ENCODE results near the gene SPINK4. TPM values are rescaled to one million over a fixed set of nuclear protein-coding genes. Genes with fewer than 3 reads are reported as not detected.

SPINK4 gene
- total and polyA plus RNA-seq, 2 donors (not counting 1 experiment from before 2014, with no cell fraction given) = not detected

DNA sequence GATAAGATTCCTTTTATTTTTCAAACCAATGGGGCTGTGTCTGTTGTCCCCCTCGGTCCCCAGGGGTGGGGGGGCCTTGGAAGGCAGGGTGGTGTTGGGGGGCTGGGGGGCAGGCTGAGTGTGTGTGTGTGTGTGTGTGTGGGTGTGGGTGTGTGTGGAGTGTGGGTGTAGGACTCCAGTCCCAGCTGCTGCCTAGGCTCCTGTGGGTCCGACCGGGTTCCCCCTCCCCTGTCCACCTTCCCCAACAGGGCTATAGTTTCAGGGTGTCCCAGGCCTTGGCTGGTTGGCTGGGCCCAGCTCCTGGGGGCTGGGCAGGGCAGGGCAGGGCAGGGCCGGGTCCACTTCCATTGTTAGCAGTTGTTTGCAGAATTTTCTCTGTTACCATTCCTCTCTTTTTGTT, 48.3 kb downstream of the SPINK4 start:
- H3K4me2 ChIP-seq (replicated peaks; ENCODE audit: low read depth, low read length, poor library complexity, severe bottlenecking) = no peak overlapping the region
- H3K4me3 ChIP-seq (ENCODE audit: control extremely low read depth in 1 of 5, extremely low read depth in 1 of 5, insufficient read depth in 1 of 5, low read depth in 2 of 5, low read length in 4 of 5) = no peak overlapping the region
- DNase-seq (no peak), ATAC-seq (ENCODE audit: low read depth) (no peak)
- H3K79me2 ChIP-seq (ENCODE audit: control insufficient read depth, insufficient read depth, low read length) = peaks cover 27% of the 10 kb centered on the region
- H3K36me3 ChIP-seq (replicated peaks in 1 of 2; ENCODE audit: control extremely low read depth in 1 of 2, control insufficient read depth in 1 of 2, extremely low read depth in 1 of 2, insufficient read depth in 2 of 2, low read length in 1 of 2) = peaks cover 10 to 17% of the 10 kb centered on the region in 2 experiments
- H3K9me3 ChIP-seq (ENCODE audit: control extremely low read depth in 1 of 3, control insufficient read depth in 2 of 3, insufficient read depth in 1 of 3, low read length in 2 of 3) = no peaks in the 10 kb centered on the region
- Mint-ChIP-seq H3K4me1 (peaks cover 43% of the 10 kb centered on the region), H3K27me3 (no peaks in the 10 kb centered on the region), H3K4me3 (no peak overlapping the region), H3K9me3 (ENCODE audit: insufficient read depth) (no peaks in the 10 kb centered on the region), H3K27ac (peak overlapping the region; percentile 74)
- TF ChIP-seq CTCF (IDR thresholded peaks at IDR 0.05) = no peak
- no peak for TF ChIP-seq EZH2 (IDR thresholded peaks at IDR 0.05; ENCODE audit: borderline replicate concordance, insufficient read depth, low read depth, low read length, poor library complexity, severe bottlenecking)
- H3K27ac ChIP-seq (ENCODE audit: low read length in 2 of 2) = peak overlapping the region; percentile 99 to 100
- no peaks in the 10 kb centered on the region for H3K27me3 ChIP-seq (replicated peaks in 1 of 4; ENCODE audit: control extremely low read depth in 1 of 4, control insufficient read depth in 3 of 4, insufficient read depth in 4 of 4, low read length in 3 of 4)
- H3K9ac ChIP-seq (ENCODE audit: low read length) = no peak overlapping the region
- WGBS (ENCODE audit: insufficient coverage) = no CpG with 5 or more reads among the region's 4 CpGs
- no peaks in the 10 kb centered on the region for H4K20me1 ChIP-seq (ENCODE audit: control insufficient read depth, insufficient read depth, low read length, poor library complexity, severe bottlenecking)
- peaks cover 29 to 46% of the 10 kb centered on the region in 2 donors for H3K4me1 ChIP-seq (ENCODE audit: control insufficient read depth in 2 of 2, insufficient read depth in 2 of 2, low read length in 2 of 2)
- H2AFZ ChIP-seq (ENCODE audit: insufficient read depth, low read depth, low read length, poor library complexity, severe bottlenecking) = no peak overlapping the region
- intact Hi-C loops (cut with micrococcal nuclease) = loop anchor here (5.0 kb wide), 1 partner anchor 39 kb away; no protein-coding TSS in a partner anchor
- CTCF ChIA-PET = interaction anchor here (0.9 to 2.7 kb wide), 8 partner anchors 10 to 179 kb away, joined by 3 to 26 read pairs (median 16); no protein-coding TSS in a partner anchor
- POLR2A ChIA-PET = interaction anchor here (1.9 kb wide), 1 partner anchor 9 kb away, joined by 27 read pairs; no protein-coding TSS in a partner anchor

DNA sequence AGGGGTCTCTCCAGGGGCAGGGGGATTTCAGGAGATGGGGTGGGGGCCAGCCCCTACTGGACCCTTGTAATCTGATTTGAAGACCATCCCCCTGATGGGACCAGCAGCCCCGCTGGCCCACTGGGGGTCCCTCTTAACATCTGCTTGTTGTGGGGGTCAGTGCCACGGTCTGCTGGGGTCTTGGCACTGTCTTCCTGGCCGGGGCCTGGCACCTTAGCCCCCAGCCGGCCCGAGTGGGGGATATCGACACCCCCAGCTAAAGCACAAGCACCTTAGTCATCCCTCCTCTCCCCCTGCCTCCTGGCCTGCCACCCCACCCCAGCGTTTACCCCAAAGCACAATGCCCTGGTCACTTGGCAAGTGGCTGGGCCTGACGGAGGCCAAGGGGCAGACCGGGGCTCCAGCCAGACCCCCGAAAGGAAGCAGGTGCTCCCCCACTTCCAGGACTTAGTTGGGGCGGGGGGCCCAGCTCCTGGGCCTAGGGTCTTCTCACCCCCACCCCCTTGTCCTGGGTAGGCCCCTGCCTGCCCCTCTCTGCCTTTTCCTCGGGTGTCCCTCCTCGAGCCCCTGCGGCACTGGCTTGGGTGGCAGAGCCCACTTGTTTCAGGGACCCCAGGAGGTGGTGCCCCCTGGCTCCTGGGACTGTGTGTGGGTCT, 49.0 kb downstream of the SPINK4 start:
- intact Hi-C loops (cut with micrococcal nuclease) = loop anchor here (5.0 kb wide), 1 partner anchor 38 kb away; no protein-coding TSS in a partner anchor

More for the DNA sequence above, 49.0 kb downstream of the SPINK4 start:
- DNase-seq (no peak), ATAC-seq (ENCODE audit: low read depth) (no peak)
- Histone ChIP-seq H4K20me1 (ENCODE audit: control insufficient read depth, insufficient read depth, low read length, poor library complexity, severe bottlenecking) (no peaks in the 10 kb centered on the region), H2AFZ (ENCODE audit: insufficient read depth, low read depth, low read length, poor library complexity, severe bottlenecking) (peak overlapping the region; percentile 75), H3K4me2 (replicated peaks; ENCODE audit: low read depth, low read length, poor library complexity, severe bottlenecking) (peak overlapping the region; percentile 82), H3K4me1 (ENCODE audit: control insufficient read depth in 2 of 2, insufficient read depth in 2 of 2, low read length in 2 of 2) (peaks cover 31 to 47% of the 10 kb centered on the region in 2 donors), H3K79me2 (ENCODE audit: control insufficient read depth, insufficient read depth, low read length) (peaks cover 34% of the 10 kb centered on the region), H3K9me3 (ENCODE audit: control extremely low read depth in 1 of 3, control insufficient read depth in 2 of 3, insufficient read depth in 1 of 3, low read length in 2 of 3) (no peaks in the 10 kb centered on the region), H3K4me3 (ENCODE audit: control extremely low read depth in 1 of 5, extremely low read depth in 1 of 5, insufficient read depth in 1 of 5, low read depth in 2 of 5, low read length in 4 of 5) (peak overlapping the region in 2 of 5 experiments; percentile 69 to 86), H3K27ac (ENCODE audit: low read length in 2 of 2) (peak overlapping the region; percentile 99 to 100), H3K9ac (ENCODE audit: low read length) (peak overlapping the region; percentile 91), H3K27me3 (replicated peaks in 1 of 4; ENCODE audit: control extremely low read depth in 1 of 4, control insufficient read depth in 3 of 4, insufficient read depth in 4 of 4, low read length in 3 of 4) (no peaks in the 10 kb centered on the region), H3K36me3 (replicated peaks in 1 of 2; ENCODE audit: control extremely low read depth in 1 of 2, control insufficient read depth in 1 of 2, extremely low read depth in 1 of 2, insufficient read depth in 2 of 2, low read length in 1 of 2) (peaks cover 6 to 22% of the 10 kb centered on the region in 2 experiments)
- POLR2A ChIA-PET = interaction anchor here (1.2 kb wide), 1 partner anchor 62 kb away, joined by 8 read pairs; no protein-coding TSS in a partner anchor
- H3K4me1 Mint-ChIP-seq = peaks cover 48% of the 10 kb centered on the region
- peak overlapping the region; percentile 74 for H3K27ac Mint-ChIP-seq
- no peaks in the 10 kb centered on the region for H3K27me3 Mint-ChIP-seq
- no peak for TF ChIP-seq CTCF (IDR thresholded peaks at IDR 0.05)
- TF ChIP-seq EZH2 (IDR thresholded peaks at IDR 0.05; ENCODE audit: borderline replicate concordance, insufficient read depth, low read depth, low read length, poor library complexity, severe bottlenecking) = no peak
- WGBS (ENCODE audit: insufficient coverage) = 68% methylated on average over 7 of the region's 14 CpGs
- CTCF ChIA-PET = interaction anchor here (2.6 kb wide), 2 partner anchors 9 to 126 kb away, joined by 21 to 25 read pairs; no protein-coding TSS in a partner anchor
- H3K9me3 Mint-ChIP-seq (ENCODE audit: insufficient read depth) = no peaks in the 10 kb centered on the region
- peak overlapping the region; percentile 99 for H3K4me3 Mint-ChIP-seq
